Smooth muscle cell (in vitro differentiated cells): ENCODE measurements around the gene METTL26. TPM values are rescaled to one million over a fixed set of nuclear protein-coding genes. Genes with fewer than 3 reads are reported as not detected.

Experiments used
- DNase-seq: peaks from one replicate; lab custom pipeline; 2025; ENCODE audit not compliant: unreplicated experiment; lab: John Stamatoyannopoulos, UW
- H2AFZ ChIP-seq: fragments of 200-600 bp; sonication (generic); 2 replicates; pipeline ENCODE4 v1.6.0; 2016; ENCODE audit warnings: antibody characterized with exemption, low read depth, mild to moderate bottlenecking
- H3F3A ChIP-seq: fragments of 200-600 bp; sonication (generic); 2 replicates; pipeline ENCODE4 v1.6.0; 2017; ENCODE audit warnings: antibody characterized with exemption, low read depth
- H3K27ac ChIP-seq: fragments of 200-600 bp; sonication (generic); 2 replicates; pipeline ENCODE4 v1.5.1; 2016; ENCODE audit warnings: low read depth, mild to moderate bottlenecking
- H3K27me3 ChIP-seq: fragments of 200-600 bp; sonication (generic); 2 replicates; pipeline ENCODE4 v1.6.1; 2016; ENCODE audit warnings: low read depth, mild to moderate bottlenecking
- H3K36me3 ChIP-seq: fragments of 200-600 bp; sonication (generic); 2 replicates; pipeline ENCODE4 v1.5.1; 2016; ENCODE audit warnings: low read depth
- H3K4me1 ChIP-seq: fragments of 200-600 bp; sonication (generic); 2 replicates; pipeline ENCODE4 v1.5.1; 2016; ENCODE audit warnings: low read depth
- H3K4me2 ChIP-seq: fragments of 200-600 bp; sonication (generic); 2 replicates; pipeline ENCODE4 v1.6.0; 2016; ENCODE audit warnings: mild to moderate bottlenecking
- H3K4me3 ChIP-seq: fragments of 200-600 bp; sonication (generic); 2 replicates; pipeline ENCODE4 v1.5.1; 2016; ENCODE audit warnings: mild to moderate bottlenecking
- H3K79me2 ChIP-seq: fragments of 200-600 bp; sonication (generic); 2 replicates; pipeline ENCODE4 v1.6.0; 2016; ENCODE audit warnings: low read depth, mild to moderate bottlenecking
- H3K9ac ChIP-seq: fragments of 200-600 bp; sonication (generic); 2 replicates; pipeline ENCODE4 v1.6.0; 2016; ENCODE audit warnings: low read depth
- H3K9me3 ChIP-seq: fragments of 200-600 bp; sonication (generic); replicated peaks from 2 replicates; pipeline ENCODE4 v1.5.1; 2016; ENCODE audit warnings: low read depth
- H4K20me1 ChIP-seq: fragments of 200-600 bp; sonication (generic); 2 replicates; pipeline ENCODE4 v1.6.0; 2016; ENCODE audit warnings: low read depth
- WGBS: methylation state at CpG from one replicate; pipeline ENCODE4 v1.1.7; 2016; ENCODE audit warnings: low lambda C conversion rate; 5-methylcytosine and 5-hydroxymethylcytosine counted together
- polyA plus RNA-seq: library from polyadenylated mRNA; unstranded; fragments of >200 nt; fragmentation: Nextera tagmentation; extraction: Ambion mirVana; gene quantifications from 2 replicates; pipeline ENCODE4 v1.2.1, GENCODE V29; 2016
- total RNA-seq: library from RNA; depleted of rRNA; stranded (reverse); fragments of >200 nt; gene quantifications from 2 replicates; pipeline ENCODE4 v1.2.3, GENCODE V29; 2014
- TF ChIP-seq, protein P1 (sequence below): fragments of 200-600 bp; sonication (generic); IDR thresholded peaks from 2 replicates; pipeline ENCODE4 v1.5.1; 2017; ENCODE audit warnings: borderline replicate concordance, mild to moderate bottlenecking, antibody characterized with exemption; ENCODE audit not compliant: insufficient read depth, poor library complexity, severe bottlenecking

METTL26 gene
- total and polyA plus RNA-seq, 2 experiments from 2014 or later = 134 to 238 TPM

DNA sequence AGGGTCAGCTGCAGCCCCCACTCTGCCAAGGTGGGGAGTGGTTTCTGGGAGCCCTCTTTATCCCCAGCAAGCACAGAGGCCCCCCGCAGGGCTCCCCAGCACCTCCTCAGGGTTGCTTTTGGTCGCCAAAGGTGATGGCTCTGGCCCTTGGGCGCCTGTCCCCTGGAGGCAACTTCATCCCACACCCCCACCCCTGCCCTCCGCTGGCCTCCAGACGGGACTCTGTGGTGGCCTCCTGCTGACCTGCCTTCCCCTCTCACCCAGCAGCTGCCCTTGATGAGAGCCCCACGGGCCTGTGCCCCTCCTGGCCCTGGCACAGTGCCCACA lies 24.0 kb upstream of the METTL26 start:
- DNase-seq = no peak

DNA sequence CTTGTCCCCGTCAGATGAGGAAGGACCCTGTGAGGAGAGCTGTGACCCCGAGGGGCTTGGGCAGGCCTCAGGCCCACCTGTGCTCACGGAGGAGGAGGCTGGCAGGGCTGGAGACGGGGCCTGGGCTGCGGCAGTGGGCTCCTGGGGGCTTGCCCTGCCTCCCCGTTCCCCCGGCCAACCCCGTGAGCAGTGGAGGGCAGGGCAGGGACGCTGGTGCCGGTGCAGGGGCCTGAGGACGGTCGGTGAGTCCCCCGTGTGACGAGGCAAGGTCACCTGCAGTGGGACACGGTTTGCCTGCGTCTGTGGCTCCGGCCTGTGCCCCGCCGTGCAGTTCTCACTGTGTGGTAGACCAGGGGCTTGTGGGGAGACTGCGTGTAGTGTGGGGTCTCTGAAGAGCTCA lies 23.5 kb upstream of the METTL26 start:
- 95% methylated on average over 20 of the region's 20 CpGs for WGBS
- H3K9me3 ChIP-seq = no peaks in the 10 kb centered on the region
- H3K4me1 ChIP-seq = peaks cover 3% of the 10 kb centered on the region
- no peaks in the 10 kb centered on the region for H3K27me3 ChIP-seq
- no peak for DNase-seq
- no peak overlapping the region for H3K4me3 ChIP-seq
- no peak overlapping the region for H3K9ac ChIP-seq
- TF ChIP-seq, protein P1, sequence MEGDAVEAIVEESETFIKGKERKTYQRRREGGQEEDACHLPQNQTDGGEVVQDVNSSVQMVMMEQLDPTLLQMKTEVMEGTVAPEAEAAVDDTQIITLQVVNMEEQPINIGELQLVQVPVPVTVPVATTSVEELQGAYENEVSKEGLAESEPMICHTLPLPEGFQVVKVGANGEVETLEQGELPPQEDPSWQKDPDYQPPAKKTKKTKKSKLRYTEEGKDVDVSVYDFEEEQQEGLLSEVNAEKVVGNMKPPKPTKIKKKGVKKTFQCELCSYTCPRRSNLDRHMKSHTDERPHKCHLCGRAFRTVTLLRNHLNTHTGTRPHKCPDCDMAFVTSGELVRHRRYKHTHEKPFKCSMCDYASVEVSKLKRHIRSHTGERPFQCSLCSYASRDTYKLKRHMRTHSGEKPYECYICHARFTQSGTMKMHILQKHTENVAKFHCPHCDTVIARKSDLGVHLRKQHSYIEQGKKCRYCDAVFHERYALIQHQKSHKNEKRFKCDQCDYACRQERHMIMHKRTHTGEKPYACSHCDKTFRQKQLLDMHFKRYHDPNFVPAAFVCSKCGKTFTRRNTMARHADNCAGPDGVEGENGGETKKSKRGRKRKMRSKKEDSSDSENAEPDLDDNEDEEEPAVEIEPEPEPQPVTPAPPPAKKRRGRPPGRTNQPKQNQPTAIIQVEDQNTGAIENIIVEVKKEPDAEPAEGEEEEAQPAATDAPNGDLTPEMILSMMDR = no peak
- no peak overlapping the region for H2AFZ ChIP-seq
- H3K4me2 ChIP-seq = no peak overlapping the region
- H3K79me2 ChIP-seq = no peaks in the 10 kb centered on the region
- no peaks in the 10 kb centered on the region for H3K36me3 ChIP-seq
- no peak overlapping the region for H3K27ac ChIP-seq
- H3F3A ChIP-seq = no peaks in the 10 kb centered on the region
- H4K20me1 ChIP-seq = no peaks in the 10 kb centered on the region

More for the DNA sequence above, 24.0 kb upstream of the METTL26 start:
- Histone ChIP-seq H2AFZ (no peak overlapping the region), H3K9me3 (no peaks in the 10 kb centered on the region), H3K36me3 (no peaks in the 10 kb centered on the region), H3K27ac (no peak overlapping the region), H3K4me1 (peaks cover 3% of the 10 kb centered on the region), H3K4me2 (no peak overlapping the region), H3K4me3 (no peak overlapping the region), H3K79me2 (no peaks in the 10 kb centered on the region), H3F3A (no peaks in the 10 kb centered on the region), H3K27me3 (no peaks in the 10 kb centered on the region), H3K9ac (no peak overlapping the region), H4K20me1 (no peaks in the 10 kb centered on the region)
- TF ChIP-seq, protein P1 = no peak
- 78% methylated on average over 6 of the region's 6 CpGs for WGBS

DNA sequence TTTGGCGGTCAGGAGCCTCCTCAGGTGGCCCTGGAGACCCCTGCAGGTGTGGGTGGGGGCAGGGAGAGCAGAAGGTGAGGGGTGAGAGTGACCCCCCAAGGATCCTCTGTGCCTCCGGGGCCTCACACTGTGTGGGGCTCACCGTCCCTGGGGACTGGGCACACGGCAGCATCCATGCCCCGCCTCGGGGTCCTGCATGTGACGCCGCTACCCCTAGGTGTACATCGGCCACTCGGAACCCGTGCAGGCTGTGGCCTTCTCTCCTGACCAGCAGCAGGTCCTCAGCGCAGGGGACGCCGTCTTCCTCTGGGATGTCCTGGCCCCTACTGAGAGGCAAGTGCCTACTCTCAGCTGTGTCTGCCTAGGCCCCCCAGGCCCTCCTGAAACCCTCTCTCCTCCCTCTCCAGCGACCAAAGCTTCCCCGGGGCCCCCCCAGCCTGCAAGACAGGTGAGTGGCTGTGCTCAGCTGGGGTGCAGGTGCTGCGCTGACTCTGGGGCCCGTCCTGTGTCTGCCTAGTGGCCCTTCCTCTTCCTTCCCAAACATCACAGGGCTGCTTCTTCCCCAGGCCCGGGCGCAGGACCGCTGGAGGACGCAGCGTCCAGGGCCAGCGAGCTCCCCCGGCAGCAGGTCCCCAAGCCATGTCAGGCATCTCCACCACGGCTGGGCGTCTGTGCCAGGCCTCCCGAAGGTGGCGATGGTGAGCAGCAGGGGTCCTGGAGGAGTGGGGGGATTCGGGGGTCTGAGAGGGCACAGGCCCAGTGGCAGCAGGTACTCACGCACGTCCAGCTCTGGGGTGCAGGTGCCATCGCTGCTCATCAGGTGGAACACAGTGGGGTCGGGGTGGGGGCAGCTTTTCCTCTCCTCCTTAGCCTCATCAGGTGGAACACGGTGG lies 22.8 kb upstream of the METTL26 start:
- Histone ChIP-seq H2AFZ (no peak overlapping the region), H3F3A (no peaks in the 10 kb centered on the region), H3K4me3 (no peak overlapping the region), H3K36me3 (no peaks in the 10 kb centered on the region), H3K27ac (no peak overlapping the region), H3K9ac (no peak overlapping the region), H3K4me2 (no peak overlapping the region), H3K9me3 (no peaks in the 10 kb centered on the region), H4K20me1 (no peaks in the 10 kb centered on the region), H3K79me2 (no peaks in the 10 kb centered on the region), H3K27me3 (no peaks in the 10 kb centered on the region), H3K4me1 (peaks cover 3% of the 10 kb centered on the region)
- WGBS = 92% methylated on average over 30 of the region's 35 CpGs
- TF ChIP-seq, protein P1 = peak; percentile 6
- DNase-seq = no peak

DNA sequence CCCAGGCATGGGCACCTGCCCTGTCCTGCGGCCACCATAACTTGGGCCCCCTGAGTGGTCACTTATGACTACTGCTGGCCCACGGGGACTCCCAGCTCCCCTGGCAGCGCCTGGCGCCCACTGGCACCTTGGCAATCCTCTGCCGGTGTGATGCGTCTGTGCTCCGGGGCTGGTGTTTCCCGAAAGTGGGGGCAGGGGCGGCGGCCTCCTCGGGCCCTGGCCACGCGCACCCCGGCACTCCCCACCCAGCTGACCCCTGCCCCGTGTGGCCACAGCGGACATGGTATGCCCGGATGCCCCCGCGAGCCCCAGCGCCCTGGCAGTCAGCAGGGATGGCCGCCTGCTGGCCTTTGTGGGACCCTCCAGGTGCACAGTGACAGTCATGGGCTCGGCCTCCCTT lies 21.4 kb upstream of the METTL26 start:
- Histone ChIP-seq H3K27me3 (no peaks in the 10 kb centered on the region), H3F3A (no peaks in the 10 kb centered on the region), H3K4me3 (no peak overlapping the region), H2AFZ (no peak overlapping the region), H3K9me3 (no peaks in the 10 kb centered on the region), H3K4me2 (no peak overlapping the region), H3K79me2 (no peaks in the 10 kb centered on the region), H3K4me1 (peaks cover 3% of the 10 kb centered on the region), H3K36me3 (no peaks in the 10 kb centered on the region), H3K27ac (no peak overlapping the region), H3K9ac (no peak overlapping the region), H4K20me1 (no peaks in the 10 kb centered on the region)
- DNase-seq = no peak
- 96% methylated on average over 19 of the region's 22 CpGs for WGBS
- TF ChIP-seq, protein P1 = no peak
